Amygdala (tissue), 56 donors: ENCODE measurements around the gene PLIN5.

Source experiments
- DNase-seq, 56 donors: peaks; one replicate each; lab custom pipeline; 2025; lab: John Stamatoyannopoulos, UW

Gene PLIN5, protein sequence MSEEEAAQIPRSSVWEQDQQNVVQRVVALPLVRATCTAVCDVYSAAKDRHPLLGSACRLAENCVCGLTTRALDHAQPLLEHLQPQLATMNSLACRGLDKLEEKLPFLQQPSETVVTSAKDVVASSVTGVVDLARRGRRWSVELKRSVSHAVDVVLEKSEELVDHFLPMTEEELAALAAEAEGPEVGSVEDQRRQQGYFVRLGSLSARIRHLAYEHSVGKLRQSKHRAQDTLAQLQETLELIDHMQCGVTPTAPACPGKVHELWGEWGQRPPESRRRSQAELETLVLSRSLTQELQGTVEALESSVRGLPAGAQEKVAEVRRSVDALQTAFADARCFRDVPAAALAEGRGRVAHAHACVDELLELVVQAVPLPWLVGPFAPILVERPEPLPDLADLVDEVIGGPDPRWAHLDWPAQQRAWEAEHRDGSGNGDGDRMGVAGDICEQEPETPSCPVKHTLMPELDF

DNA sequence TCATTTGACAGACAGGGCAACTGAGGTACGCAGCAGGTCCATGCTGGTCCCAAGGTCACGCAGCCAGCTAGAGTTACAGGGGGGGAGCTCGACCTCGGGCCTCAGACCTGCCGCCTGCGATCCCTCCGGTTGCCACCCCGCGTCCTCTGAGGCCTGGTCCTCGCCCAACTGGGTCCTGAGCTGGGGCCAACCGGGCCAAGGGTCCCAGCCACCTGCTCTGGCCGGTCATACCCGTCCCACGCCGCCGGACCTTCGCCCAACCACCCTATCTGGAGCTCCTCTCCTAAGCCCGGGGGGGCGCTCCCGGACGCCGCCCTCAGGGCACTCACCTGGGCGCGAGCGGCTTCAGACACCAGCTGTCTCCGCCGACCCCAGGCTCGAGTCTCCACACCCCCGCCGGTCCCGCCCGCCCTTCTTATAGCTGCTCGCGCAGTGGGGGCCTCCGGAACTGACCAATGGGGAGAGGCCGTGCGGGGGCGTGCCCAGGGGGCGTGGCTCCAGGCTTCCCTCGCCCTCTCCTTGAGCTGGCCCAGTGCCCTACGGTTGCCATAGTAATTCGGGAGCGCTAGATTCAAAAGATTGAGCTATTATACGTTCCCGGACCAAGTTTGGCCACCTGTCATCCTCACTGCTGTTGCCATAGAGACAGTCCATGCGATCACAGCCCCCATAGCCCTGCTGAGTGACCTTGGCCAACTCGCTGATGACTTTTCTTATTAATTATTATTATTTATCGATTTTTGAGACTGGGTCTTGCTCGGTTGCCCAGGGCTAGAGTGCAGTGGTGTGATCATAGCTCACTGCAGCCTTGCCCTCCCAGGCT lies at the start of gene PLIN5:
Gene PLIN5, minus strand, starts transcription at position 389 of the 823 bp plus-strand sequence. CDS start 1,150 bp downstream, outside the sequence.
- DNase-seq, result peak in 54 of 56 donors; percentile 6 to 94 (median 44)

GRCh38 chr19:4583961-4584669 lies 49.1 kb upstream of the PLIN5 start:
- DNase-seq, result peak in 12 of 56 donors; percentile 4 to 54 (median 20)

DNA sequence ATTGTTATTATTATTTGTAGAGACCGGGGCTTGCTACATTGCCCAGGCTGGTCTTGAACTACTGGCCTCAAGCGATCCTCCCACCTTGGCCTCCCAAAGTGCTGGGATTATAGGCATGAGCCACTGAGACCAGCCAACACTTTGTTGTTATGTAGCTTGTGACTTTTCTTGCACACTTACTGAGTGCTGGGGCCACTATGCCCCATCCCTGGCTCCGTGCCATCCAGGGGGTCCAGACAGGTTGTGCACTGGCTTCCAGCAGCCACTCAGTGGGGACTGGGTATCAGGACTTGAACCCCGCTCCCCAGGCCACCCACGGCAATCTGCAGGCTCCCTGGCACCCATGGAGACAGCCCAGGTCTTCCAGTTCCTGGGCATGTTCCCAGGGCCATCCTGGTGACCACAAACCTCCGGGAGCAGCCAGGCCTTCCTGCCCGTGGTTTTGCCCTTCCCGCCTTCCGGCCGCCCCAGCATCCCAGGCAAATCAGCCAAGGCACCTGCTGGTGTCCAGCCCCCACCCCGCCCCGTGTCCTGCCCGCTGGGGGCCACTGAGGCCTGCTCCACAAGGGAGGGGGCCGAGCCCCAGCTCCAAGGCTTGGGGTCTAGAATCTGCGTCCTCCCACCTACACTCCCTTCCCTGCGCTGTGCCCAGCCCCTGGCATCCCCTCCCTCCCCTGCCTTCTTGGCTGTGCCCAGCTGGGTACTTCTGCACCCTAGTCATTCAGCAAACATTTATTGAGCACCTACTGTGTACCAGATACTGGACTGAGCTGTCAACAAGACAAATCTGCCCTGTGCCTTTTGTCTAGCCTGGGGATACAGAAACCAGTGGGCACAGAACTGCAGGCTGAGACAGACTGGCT lies 48.2 kb upstream of the PLIN5 start:
- no peak for DNase-seq

- DNase-seq, result peak in 10 of 56 donors; percentile 4 to 28 (median 20)
Observed at GRCh38 chr19:4581666-4582553, 46.9 kb upstream of the PLIN5 start.

DNA sequence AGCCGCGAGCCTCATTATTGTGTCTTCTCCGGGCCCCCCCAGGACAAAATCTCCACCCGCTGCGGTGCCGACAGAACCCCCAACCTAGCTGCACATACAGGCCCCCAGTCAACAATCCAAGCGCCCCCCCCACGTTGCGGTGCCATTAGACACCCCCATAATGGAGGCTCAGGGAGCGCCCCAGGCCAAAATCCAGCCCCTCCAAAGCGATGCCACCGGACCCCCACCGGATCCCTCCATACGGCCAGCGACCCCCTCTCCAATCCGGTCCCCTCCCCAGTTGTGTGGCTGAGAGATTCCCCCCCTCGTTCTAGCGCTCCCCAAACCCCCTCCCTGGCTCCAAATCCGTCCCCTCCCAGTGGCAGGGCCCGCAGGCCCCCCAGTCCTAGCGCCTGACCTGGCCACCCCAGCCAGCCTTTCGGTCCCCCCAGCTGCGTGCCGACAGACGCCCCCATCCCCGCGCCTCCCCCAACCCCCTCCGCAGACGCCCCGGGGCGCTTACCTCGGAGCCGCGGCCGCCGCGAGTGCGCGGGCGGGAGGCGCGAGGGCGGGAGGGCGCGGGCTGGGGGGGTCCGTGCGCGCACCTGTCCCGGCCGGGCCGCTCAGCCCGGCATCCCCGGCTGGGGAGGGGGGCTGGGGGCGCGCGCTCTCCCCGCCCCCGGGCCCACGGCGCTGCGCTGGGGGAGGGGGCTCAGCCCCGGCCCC lies 46.1 kb upstream of the PLIN5 start:
- no peak for DNase-seq

DNA sequence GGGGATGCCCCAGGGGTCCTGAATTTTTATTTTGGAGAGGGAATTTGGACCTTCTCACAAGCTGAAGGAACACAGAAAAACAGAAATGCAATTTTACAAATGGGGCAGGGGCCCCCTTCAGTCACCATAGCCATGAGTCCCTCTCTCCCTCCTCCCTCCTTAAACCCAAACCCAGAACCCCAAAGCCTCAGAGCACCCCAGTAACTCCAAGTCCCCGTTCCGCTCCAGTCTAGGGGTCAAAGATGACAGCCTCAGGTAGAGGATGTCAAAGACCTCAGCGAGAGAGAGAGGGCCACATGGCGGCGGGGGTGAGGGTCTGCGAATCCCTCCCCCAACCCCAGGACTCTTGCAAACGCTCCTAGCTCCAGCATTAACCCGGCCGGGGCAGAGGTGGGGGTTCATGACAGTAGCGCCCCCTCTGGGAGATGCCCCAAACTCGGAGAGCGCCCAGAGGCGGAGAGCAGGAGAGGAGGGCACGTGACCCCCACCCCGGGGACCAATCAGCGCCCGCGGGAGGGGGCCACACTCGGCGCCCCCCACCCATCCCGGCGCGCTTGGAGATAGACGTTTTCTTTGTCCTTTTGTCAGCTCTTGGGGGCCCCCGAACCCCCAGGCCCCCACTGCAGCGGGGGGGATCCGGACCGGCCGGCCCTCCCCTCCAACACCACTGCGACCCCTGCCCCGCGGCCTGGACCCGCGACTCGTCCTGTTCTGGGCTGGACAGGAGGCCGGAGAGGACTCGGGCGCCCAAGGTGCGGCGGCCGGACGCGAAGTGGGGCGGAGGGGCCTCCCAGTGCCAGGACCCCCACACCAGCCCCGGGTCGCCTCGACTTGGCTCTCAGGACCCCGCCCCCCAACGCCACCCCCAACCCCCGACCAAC lies 45.2 kb upstream of the PLIN5 start:
- peak in 6 of 56 donors; percentile 2 to 44 (median 21) for DNase-seq

GRCh38 chr19:4579389-4579788 lies 44.4 kb upstream of the PLIN5 start:
- no peak for DNase-seq

DNA sequence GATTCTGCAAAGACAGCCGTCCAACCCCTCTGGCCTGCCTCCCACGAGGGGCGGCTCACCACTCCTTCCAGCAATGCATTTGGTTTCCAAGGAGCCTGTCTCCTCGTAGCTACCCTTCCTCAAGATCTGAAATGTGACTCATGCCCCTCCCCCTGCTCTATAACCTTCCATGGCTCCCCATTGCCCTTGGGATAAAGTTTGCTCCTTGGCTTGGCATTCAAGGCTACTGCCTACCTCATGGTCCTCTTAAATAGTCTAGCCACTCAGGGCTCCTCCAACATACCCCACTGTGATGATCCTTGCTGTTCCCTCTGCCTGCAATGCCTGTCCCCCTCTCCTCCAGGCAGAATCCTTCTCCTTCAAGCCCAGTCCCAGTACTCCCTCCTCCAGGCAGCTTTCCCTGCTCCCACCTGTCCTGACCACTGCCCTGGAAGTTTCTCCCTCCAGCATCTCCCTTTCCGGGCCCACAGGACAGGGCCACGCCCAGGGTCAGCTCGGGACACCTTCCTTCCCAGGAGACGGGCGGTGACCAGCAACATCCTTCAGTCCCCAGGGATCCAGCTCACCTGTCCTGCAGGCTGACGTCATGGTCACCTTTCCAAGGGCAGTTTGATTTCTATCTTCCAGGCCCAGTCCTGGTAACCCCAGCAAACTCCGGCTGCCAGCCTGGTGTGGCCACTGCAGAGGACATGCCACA lies 43.7 kb upstream of the PLIN5 start:
- DNase-seq, result no peak

DNA sequence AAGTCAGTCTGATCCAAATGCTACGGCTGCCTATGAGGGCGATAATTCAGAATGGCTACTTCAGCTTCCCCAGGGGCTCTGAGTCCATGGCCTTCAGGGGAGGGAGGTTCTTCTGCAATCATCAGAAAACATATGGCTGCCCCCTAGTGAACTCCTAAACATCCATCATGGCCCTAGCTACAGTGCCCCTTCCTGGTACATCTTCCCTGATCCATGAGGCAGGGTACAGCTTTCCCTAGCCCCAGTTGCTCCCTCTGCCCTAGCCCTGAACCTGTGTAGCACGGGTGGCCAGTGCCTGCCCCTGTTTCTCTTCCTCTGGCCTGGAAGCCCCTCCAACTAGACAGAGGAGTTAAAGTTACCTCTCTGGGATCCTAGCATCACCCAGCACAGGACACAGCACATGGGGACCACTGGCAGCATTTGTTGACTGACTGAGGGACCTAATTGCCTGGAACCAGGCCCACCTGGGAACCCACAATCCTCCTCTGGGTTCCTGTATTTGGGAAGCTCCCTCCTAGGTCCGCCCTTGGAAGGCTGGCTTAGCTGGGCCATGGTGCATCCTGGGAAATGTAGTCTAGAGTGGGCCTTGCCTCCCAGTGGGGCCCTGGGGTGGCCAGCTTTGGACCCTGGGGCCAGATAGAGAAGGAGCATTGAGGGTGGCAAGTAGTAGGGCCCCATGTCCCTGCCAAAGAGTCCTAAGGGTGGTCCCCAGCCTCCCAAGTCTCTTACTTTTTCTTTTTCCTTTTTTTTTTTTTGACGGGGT lies 42.2 kb upstream of the PLIN5 start:
- DNase-seq, result no peak

- DNase-seq, result peak in 22 of 56 donors; percentile 2 to 54 (median 20)
Observed at GRCh38 chr19:4576016-4576933, 41.3 kb upstream of the PLIN5 start.

DNA sequence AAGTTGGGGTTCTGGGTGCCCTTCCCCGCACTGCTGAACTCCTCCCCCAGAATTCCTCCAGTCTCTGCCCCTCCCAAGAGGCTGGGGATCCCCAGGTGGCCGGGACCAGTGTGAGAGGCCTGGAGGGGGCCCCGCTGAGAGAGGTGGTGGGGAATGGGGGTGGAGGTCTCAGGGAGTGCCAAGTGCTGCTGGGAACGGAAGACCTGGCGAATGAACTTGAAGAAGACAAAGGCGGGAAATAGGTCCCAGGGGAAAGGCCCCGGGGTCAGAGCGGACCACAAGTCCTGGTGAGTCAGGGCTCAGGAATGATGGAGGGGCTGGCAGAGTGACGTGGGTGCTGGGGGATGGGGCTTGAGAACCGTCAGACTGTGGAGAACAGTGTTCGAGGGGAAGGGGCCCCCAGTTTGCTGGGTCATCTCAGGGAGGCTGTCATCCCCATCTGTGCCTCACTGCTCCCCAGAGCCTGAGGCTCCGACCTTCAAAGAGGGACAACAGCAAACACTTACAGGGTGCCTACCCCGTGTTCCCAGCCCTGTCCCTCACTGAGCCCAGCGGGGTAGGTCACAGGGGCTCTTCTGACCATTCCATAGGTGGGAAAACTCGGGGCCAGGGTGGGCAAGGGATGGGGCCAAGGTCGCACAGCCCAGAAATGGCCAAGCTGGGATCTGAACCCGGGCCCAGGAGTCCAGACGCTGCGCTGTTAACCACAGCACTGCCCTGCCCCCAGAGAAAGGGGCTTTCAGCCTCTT lies 40.4 kb upstream of the PLIN5 start:
- DNase-seq, result no peak

GRCh38 chr19:4573682-4574081 lies 38.7 kb upstream of the PLIN5 start:
- no peak for DNase-seq

- no peak for DNase-seq
Observed at GRCh38 chr19:4571305-4571917, 36.4 kb upstream of the PLIN5 start.
